Measurements from ENCODE around the gene RESF1. TPM values are rescaled to one million over a fixed set of nuclear protein-coding genes. Genes with fewer than 3 reads are reported as not detected.

The RESF1 gene
- total RNA-seq, 1 donor from 2014 or later = 16.9 TPM

DNA sequence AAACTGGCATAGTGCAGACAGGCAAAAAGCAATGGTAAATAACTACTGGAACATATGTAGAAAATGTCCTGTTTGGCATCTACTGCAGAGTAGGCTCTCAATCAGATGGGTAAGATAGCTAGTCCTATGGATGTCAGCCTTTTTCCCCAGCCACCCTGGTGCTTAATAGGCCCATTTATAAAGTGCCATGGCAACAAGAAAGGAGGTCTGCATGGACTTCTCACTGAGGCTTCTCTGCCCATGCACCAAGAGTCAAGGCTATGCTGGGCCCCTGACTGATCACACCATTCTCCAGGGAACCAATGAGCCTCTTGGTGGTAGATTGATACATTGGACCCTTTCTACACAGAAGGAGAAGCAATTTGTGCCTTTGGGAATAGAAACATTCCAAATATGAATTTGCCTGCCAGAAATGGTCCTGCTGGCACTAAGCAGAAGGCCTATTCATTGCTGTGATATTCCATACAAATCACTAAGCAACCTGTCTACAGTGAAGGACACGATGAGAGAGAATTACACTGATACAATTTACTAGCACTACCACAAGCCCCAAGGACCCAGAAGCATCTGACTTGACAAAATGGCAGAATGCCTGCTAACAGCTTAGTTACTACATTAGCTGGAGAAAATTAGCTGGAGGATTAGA, 43.8 kb downstream of the RESF1 start:
- Mint-ChIP-seq H3K9me3 (ENCODE audit: low read depth) (no peaks in the 10 kb centered on the region), H3K4me3 (ENCODE audit: unreplicated experiment) (no peak overlapping the region), H3K4me1 (ENCODE audit: low read depth) (peaks cover 8% of the 10 kb centered on the region), H3K36me3 (ENCODE audit: low read depth) (peaks cover 8% of the 10 kb centered on the region), H3K27ac (ENCODE audit: unreplicated experiment) (peak overlapping the region; percentile 39), H3K27me3 (ENCODE audit: low read depth) (no peaks in the 10 kb centered on the region)
- TF ChIP-seq, protein P1, sequence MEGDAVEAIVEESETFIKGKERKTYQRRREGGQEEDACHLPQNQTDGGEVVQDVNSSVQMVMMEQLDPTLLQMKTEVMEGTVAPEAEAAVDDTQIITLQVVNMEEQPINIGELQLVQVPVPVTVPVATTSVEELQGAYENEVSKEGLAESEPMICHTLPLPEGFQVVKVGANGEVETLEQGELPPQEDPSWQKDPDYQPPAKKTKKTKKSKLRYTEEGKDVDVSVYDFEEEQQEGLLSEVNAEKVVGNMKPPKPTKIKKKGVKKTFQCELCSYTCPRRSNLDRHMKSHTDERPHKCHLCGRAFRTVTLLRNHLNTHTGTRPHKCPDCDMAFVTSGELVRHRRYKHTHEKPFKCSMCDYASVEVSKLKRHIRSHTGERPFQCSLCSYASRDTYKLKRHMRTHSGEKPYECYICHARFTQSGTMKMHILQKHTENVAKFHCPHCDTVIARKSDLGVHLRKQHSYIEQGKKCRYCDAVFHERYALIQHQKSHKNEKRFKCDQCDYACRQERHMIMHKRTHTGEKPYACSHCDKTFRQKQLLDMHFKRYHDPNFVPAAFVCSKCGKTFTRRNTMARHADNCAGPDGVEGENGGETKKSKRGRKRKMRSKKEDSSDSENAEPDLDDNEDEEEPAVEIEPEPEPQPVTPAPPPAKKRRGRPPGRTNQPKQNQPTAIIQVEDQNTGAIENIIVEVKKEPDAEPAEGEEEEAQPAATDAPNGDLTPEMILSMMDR (IDR thresholded peaks at IDR 0.05) = no peak
- DNase-seq (ENCODE audit: low spot score) = no peak

GRCh38 chr12:32003654-32004053, 44.4 kb downstream of the RESF1 start:
- Mint-ChIP-seq H3K9me3 (ENCODE audit: low read depth) (no peaks in the 10 kb centered on the region), H3K36me3 (ENCODE audit: low read depth) (peaks cover 7% of the 10 kb centered on the region), H3K4me1 (ENCODE audit: low read depth) (peaks cover 11% of the 10 kb centered on the region), H3K27me3 (ENCODE audit: low read depth) (no peaks in the 10 kb centered on the region), H3K4me3 (ENCODE audit: unreplicated experiment) (no peak overlapping the region), H3K27ac (ENCODE audit: unreplicated experiment) (no peak overlapping the region)
- TF ChIP-seq, protein P1 (IDR thresholded peaks at IDR 0.05) = no peak
- DNase-seq (ENCODE audit: low spot score) = no peak

DNA sequence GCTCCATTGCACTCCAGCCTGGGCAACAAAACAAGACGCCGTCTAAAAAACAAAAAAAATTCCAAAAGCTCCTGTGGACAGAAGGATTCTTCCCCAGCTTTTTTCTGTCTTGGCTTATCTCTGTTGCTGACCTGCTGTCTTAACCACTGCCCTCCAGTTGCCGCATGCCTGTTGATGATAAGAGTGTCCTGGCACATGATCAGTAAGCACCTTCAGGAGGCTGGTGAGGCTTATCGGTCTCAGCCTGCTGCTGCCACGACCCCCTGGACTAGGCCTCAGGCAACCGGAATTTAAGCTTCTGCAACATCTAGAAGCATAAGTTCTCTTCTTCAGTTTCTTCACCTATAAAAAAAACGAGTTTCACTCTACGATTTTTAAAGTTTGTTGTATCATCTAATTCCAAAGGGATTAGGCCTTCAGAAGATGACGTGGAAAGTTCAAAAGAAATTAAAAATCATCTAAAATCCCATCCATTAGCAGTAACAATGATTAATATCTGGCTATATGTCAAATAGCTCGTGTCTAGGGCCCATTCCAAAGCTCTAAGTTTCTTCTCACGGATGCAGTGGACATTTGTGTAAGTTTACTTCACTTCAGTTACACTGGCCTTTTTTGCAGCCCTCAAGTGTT, 46.4 kb downstream of the RESF1 start:
- Mint-ChIP-seq H3K4me3 (ENCODE audit: unreplicated experiment) (no peak overlapping the region), H3K27ac (ENCODE audit: unreplicated experiment) (no peak overlapping the region), H3K27me3 (ENCODE audit: low read depth) (no peaks in the 10 kb centered on the region), H3K36me3 (ENCODE audit: low read depth) (peaks cover 4% of the 10 kb centered on the region), H3K4me1 (ENCODE audit: low read depth) (peaks cover 11% of the 10 kb centered on the region), H3K9me3 (ENCODE audit: low read depth) (no peaks in the 10 kb centered on the region)
- no peak for DNase-seq (ENCODE audit: low spot score)
- TF ChIP-seq, protein P1 (IDR thresholded peaks at IDR 0.05) = no peak

Other genes with a start within 250 kb of the RESF1 start
- 6.6 to 6.9 TPM (median 6.6 TPM) in 3 replicates for gene AMN1, start 230.4 kb upstream of the RESF1 start, total RNA-seq
- gene BICD1, start 147.4 kb downstream of the RESF1 start, total RNA-seq = 30.5 to 55.2 TPM (median 31.3 TPM) in 3 replicates

Measured in chondrocyte (in vitro differentiated cells).